Lower leg skin (tissue), 3 donors: Measurements from ENCODE around the gene CIZ1.

Experiments used
- CTCF ChIP-seq, 3 donors: fragments of 450-650 bp; IDR thresholded peaks; one replicate each; pipeline ENCODE4 v1.5.1; 2016; ENCODE audit warnings: antibody characterized with exemption in 3 of 3, mild to moderate bottlenecking in 3 of 3, moderate library complexity in 2 of 3
- POLR2A ChIP-seq, 2 donors: fragments of 450-650 bp; IDR thresholded peaks; one replicate each; pipeline ENCODE4 v1.6.1; 2016 to 2017; ENCODE audit warnings: antibody characterized with exemption in 2 of 2, mild to moderate bottlenecking in 1 of 2, moderate library complexity in 1 of 2

GRCh38 chr9:128118971-128119665 is 72.3 kb downstream of the CIZ1 start:
- TF ChIP-seq CTCF (IDR thresholded peaks at IDR 0.05) = no peak
- no peak for TF ChIP-seq POLR2A (IDR thresholded peaks at IDR 0.05)
